BE2C (cell line): ENCODE data around the gene TRAF7.

Experiments
- DNase-seq: peaks from one replicate; pipeline ENCODE4 v3.0.0-alpha.2; 2020
- H3K27me3 ChIP-seq: fragments of 250-450 bp; sonication (Bioruptor Pico); 2 replicates; pipeline ENCODE4 v1.5.1; 2020; ENCODE audit warnings: mild to moderate bottlenecking
- H3K36me3 ChIP-seq: fragments of 250-450 bp; sonication (Bioruptor Pico); 2 replicates; pipeline ENCODE4 v1.5.1; 2020; ENCODE audit warnings: mild to moderate bottlenecking
- H3K4me1 ChIP-seq: fragments of 250-450 bp; sonication (Bioruptor Pico); 2 replicates; pipeline ENCODE4 v1.5.1; 2020
- H3K4me3 ChIP-seq: 2 replicates; pipeline ENCODE4 v1.5.1; 2011; ENCODE audit warnings: low read depth, low read length
- H3K9me3 ChIP-seq: fragments of 250-450 bp; sonication (Bioruptor Pico); 2 replicates; pipeline ENCODE4 v1.5.1; 2020
- CTCF ChIP-seq: IDR thresholded peaks from 2 replicates; pipeline ENCODE4 v1.5.1; 2012; ENCODE audit warnings: mild to moderate bottlenecking, low read depth, low read length

Gene TRAF7

DNA sequence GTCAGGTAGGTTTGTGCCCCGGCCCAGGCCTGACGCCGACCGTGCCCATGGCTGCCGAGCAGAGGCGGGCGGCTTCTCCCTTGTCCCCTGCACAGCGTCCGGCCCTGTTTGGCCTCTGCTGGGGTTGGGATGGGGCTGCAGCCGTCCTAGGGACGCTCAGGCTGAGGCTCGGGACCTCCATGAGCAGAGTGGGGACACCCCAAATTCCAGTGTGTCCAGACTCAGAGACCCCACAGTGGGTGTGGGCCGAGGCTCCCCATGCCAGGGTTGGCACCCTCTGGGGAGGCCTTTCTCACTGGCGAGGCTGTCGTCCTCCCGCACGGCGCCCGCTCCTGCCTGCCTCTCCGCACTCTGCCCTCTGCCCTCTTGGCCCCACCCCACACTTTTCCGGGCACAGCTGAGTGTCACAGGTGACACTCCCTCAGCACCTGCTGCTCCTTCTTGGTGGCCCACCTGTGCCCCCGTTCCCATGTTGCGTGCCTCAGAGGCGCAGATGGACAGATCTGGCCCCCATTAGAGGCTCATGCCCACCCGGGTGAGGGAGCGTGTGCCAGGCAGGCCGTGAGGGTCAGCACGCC lies 16.1 kb downstream of the TRAF7 start:
- Histone ChIP-seq H3K36me3 (peaks cover 70% of the 10 kb centered on the region), H3K4me3 (no peak overlapping the region), H3K27me3 (no peaks in the 10 kb centered on the region), H3K9me3 (no peaks in the 10 kb centered on the region), H3K4me1 (no peaks in the 10 kb centered on the region)
- DNase-seq = no peak
- TF ChIP-seq CTCF = no peak

DNA sequence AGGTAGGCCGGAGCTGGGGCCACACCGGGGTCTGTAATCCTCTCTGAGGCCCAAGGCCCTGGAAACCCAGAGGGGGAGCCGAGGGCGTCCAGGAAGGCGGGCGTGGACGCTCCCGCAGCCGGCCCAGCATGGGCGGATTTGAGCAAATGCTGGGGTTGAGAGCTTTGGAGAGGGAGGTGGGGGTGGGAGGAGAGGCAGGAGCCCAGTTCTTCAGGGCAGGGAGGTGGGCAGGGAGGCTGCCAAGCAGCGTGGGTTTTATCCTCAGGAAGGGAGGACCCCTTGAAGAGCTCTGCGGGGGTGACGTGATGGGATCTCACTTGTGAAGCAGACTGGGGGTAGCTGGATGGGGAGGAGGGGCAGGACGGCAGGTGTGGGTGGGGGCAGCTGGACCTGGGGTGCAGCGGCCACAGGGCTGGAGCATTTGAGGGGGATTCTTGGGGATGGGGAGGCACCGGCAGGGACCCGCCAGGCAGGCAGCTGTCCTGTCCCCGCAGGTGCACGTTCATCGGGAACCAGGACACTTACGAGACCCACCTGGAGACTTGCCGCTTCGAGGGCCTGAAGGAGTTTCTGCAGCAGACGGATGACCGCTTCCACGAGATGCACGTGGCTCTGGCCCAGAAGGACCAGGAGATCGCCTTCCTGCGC lies 17.2 kb downstream of the TRAF7 start:
- Histone ChIP-seq H3K4me1 (no peaks in the 10 kb centered on the region), H3K27me3 (no peaks in the 10 kb centered on the region), H3K9me3 (no peaks in the 10 kb centered on the region), H3K36me3 (peaks cover 69% of the 10 kb centered on the region), H3K4me3 (no peak overlapping the region)
- no peak for TF ChIP-seq CTCF
- no peak for DNase-seq

- no peak for TF ChIP-seq CTCF
- Histone ChIP-seq H3K27me3 (no peaks in the 10 kb centered on the region), H3K36me3 (peaks cover 69% of the 10 kb centered on the region), H3K9me3 (no peaks in the 10 kb centered on the region), H3K4me1 (no peaks in the 10 kb centered on the region), H3K4me3 (no peak overlapping the region)
- DNase-seq = no peak
These were observed 17.8 kb downstream of the TRAF7 start for GRCh38 chr16:2173366-2173765.

DNA sequence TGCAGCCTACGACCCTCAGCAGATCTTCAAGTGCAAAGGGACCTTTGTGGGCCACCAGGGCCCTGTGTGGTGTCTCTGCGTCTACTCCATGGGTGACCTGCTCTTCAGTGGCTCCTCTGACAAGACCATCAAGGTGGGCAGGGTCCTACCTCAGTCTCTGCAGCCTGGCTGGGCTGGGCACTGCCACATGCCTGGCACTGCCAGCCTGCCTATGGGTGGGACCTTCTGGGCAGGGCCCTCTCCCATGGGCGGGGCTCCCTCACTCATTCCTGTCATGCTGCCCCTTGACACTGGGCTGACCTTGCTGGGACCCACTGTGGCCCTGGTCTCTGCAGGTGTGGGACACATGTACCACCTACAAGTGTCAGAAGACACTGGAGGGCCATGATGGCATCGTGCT lies 18.3 kb downstream of the TRAF7 start:
- Histone ChIP-seq H3K27me3 (no peaks in the 10 kb centered on the region), H3K9me3 (no peaks in the 10 kb centered on the region), H3K36me3 (peaks cover 71% of the 10 kb centered on the region), H3K4me3 (no peak overlapping the region), H3K4me1 (no peaks in the 10 kb centered on the region)
- no peak for TF ChIP-seq CTCF
- DNase-seq = no peak

DNA sequence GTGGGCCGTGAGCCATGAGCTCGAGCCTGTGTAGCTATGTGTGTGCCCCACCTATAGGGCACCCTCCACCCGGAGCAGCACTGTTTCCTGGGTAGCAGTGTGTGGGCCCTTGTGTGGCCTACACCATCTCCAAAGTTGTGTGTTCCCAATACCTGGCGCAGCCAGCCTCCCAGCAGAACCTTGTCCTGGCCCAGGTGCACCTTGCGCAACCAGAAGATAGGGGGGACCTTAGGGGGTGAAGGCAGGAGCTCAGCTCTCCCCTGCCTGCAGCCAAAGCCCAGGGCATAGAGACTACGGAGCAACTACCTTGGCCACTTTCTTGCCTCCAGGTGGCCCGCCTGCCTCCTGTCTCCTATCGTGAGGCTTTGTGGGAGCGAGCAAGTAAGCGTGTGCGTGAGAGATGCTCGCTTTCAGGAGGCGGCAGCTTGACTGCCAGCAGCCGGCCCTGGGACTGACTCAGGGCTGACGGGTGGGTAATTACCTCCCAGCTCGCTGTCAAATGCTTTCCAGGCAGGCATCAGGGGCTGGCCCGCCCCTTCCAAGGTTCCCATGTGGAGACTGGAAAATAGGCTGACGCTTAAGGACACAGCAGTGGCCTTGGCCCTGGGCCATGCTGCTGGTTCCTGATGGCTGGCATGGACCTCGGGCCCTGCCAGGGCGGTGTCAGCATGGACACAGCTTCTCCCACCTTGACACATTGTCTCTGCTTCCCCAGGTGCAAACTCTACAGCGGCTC lies 19.0 kb downstream of the TRAF7 start:
- Histone ChIP-seq H3K9me3 (no peaks in the 10 kb centered on the region), H3K27me3 (no peaks in the 10 kb centered on the region), H3K36me3 (peaks cover 71% of the 10 kb centered on the region), H3K4me1 (no peaks in the 10 kb centered on the region), H3K4me3 (no peak overlapping the region)
- DNase-seq = no peak
- no peak for TF ChIP-seq CTCF

GRCh38 chr16:2175454-2175853 lies 19.9 kb downstream of the TRAF7 start:
- Histone ChIP-seq H3K4me3 (no peak overlapping the region), H3K9me3 (no peaks in the 10 kb centered on the region), H3K27me3 (no peaks in the 10 kb centered on the region), H3K36me3 (peaks cover 71% of the 10 kb centered on the region), H3K4me1 (no peaks in the 10 kb centered on the region)
- DNase-seq = no peak
- TF ChIP-seq CTCF = no peak
